ENCODE measurements around the gene CCDC190.
"Not testable (repeated sequence)": the region's sequence is repeated elsewhere in the genome, so short reads cannot be mapped to it uniquely, and the experiment has no call there.

Gene CCDC190

GRCh38 chr1:162832470-162832869 lies 28.5 kb downstream of the CCDC190 start:
- DNase-seq (ENCODE audit: low read depth): no peak

- DNase-seq (ENCODE audit: low read depth): no peak
Measured at GRCh38 chr1:162829268-162829667, 31.7 kb downstream of the CCDC190 start.

- DNase-seq (ENCODE audit: low read depth): no peak
Measured at GRCh38 chr1:162823771-162824525, 37.0 kb downstream of the CCDC190 start.

GRCh38 chr1:162823231-162823630 lies 37.7 kb downstream of the CCDC190 start:
- no peak for DNase-seq (ENCODE audit: low read depth)

- DNase-seq (ENCODE audit: low read depth): no peak
Measured at GRCh38 chr1:162822391-162823200, 38.4 kb downstream of the CCDC190 start.

- DNase-seq (ENCODE audit: low read depth): not testable (repeated sequence)
Measured at GRCh38 chr1:162818666-162819065, 42.3 kb downstream of the CCDC190 start.

- DNase-seq (ENCODE audit: low read depth): not testable (repeated sequence)
Measured at GRCh38 chr1:162818136-162818535, 42.8 kb downstream of the CCDC190 start.

GRCh38 chr1:162812357-162812756 lies 48.6 kb downstream of the CCDC190 start:
- DNase-seq (ENCODE audit: low read depth): not testable (repeated sequence)

- DNase-seq (ENCODE audit: low read depth): not testable (repeated sequence)
Measured at GRCh38 chr1:162807503-162807902, 53.5 kb downstream of the CCDC190 start.

All from iris pigment epithelial cell (primary cell).